Activated CD4-positive, alpha-beta T cell treated with anti-CD3 and anti-CD28 coated beads for 36 hours (primary cell): ENCODE measurements around the gene NOS2. TPM values are rescaled to one million over a fixed set of nuclear protein-coding genes. Genes with fewer than 3 reads are reported as not detected.
"Not testable (repeated sequence)": the region's sequence is repeated elsewhere in the genome, so short reads cannot be mapped to it uniquely, and the experiment has no call there.

Experiments
- ATAC-seq: fragments of 200-7000 bp; cut with Tn5 transposase; one replicate; pipeline ENCODE4 v1.10.0; 2021; ENCODE audit warnings: mild to moderate bottlenecking, moderate library complexity
- CTCF ChIA-PET: fragments of 350-600 bp; sonication (Branson Sonifier 250); formaldehyde crosslinking; loops from one replicate; lab custom pipeline; 2021; ENCODE audit warnings: antibody characterized with exemption; lab: Charles Lee
- POLR2A ChIA-PET: fragments of 350-600 bp; sonication (Branson Sonifier 250); formaldehyde crosslinking; loops from one replicate; lab custom pipeline; 2021; ENCODE audit warnings: antibody characterized with exemption, inconsistent platforms; lab: Charles Lee
- DNase-seq: peaks from one replicate; pipeline ENCODE4 v3.0.0-alpha.2; 2020
- H3K27ac Mint-ChIP-seq: one replicate; pipeline ENCODE4 v1.8.0; 2021; ENCODE audit warnings: mixed read lengths
- H3K27me3 Mint-ChIP-seq: one replicate; pipeline ENCODE4 v1.8.0; 2021; ENCODE audit warnings: mixed read lengths
- H3K36me3 Mint-ChIP-seq: one replicate; pipeline ENCODE4 v1.8.0; 2021; ENCODE audit warnings: low read depth, mixed read lengths
- H3K4me1 Mint-ChIP-seq: one replicate; pipeline ENCODE4 v1.8.0; 2021; ENCODE audit warnings: mixed read lengths
- H3K4me3 Mint-ChIP-seq: one replicate; pipeline ENCODE4 v1.8.0; 2021; ENCODE audit warnings: mild to moderate bottlenecking, moderate library complexity, mixed read lengths
- H3K9me3 Mint-ChIP-seq: one replicate; pipeline ENCODE4 v1.8.0; 2021; ENCODE audit warnings: low read depth, mixed read lengths
- intact Hi-C, 2 experiments: fragments of 100-400 bp; cut with DNase I in 1 of 2; cut with micrococcal nuclease in 1 of 2; formaldehyde crosslinking; loops; one replicate each; pipeline versions ENCODE4 v1.14.2 to v1.15.1; 2022 to 2024; cut with DNase I, micrococcal nuclease
- total RNA-seq, 2 experiments: library from RNA; stranded (reverse); gene quantifications; one replicate each; pipeline ENCODE4 v1.2.3, GENCODE V29; 2021

The NOS2 gene
- total RNA-seq, 2 experiments from 2014 or later: 0.07 to 0.09 TPM

GRCh38 chr17:27765353-27765752, 35.0 kb downstream of the NOS2 start:
- CTCF ChIA-PET: interaction anchor here (1.1 kb wide), 2 partner anchors 9 to 114 kb away, joined by 3 to 4 read pairs; no protein-coding TSS in a partner anchor
- H3K4me1 Mint-ChIP-seq: no peaks in the 10 kb centered on the region
- no peak for DNase-seq
- no peak overlapping the region for H3K4me3 Mint-ChIP-seq
- H3K36me3 Mint-ChIP-seq: no peaks in the 10 kb centered on the region
- intact Hi-C loops: no loop called here
- no peak for ATAC-seq
- H3K27ac Mint-ChIP-seq: no peak overlapping the region
- H3K27me3 Mint-ChIP-seq: no peaks in the 10 kb centered on the region
- POLR2A ChIA-PET: no interaction called here
- no peaks in the 10 kb centered on the region for H3K9me3 Mint-ChIP-seq

- Mint-ChIP-seq H3K4me1 (no peaks in the 10 kb centered on the region), H3K4me3 (no peak overlapping the region), H3K36me3 (no peaks in the 10 kb centered on the region), H3K27me3 (peaks cover 3% of the 10 kb centered on the region), H3K9me3 (no peaks in the 10 kb centered on the region), H3K27ac (no peak overlapping the region)
- intact Hi-C loops: no loop called here
- DNase-seq (no peak), ATAC-seq (no peak)
- CTCF ChIA-PET: interaction anchor here (1.1 kb wide), 1 partner anchor 8 kb away, joined by 4 read pairs; no protein-coding TSS in a partner anchor
- POLR2A ChIA-PET: no interaction called here
Measured at GRCh38 chr17:27764589-27764988, 35.7 kb downstream of the NOS2 start.

DNA sequence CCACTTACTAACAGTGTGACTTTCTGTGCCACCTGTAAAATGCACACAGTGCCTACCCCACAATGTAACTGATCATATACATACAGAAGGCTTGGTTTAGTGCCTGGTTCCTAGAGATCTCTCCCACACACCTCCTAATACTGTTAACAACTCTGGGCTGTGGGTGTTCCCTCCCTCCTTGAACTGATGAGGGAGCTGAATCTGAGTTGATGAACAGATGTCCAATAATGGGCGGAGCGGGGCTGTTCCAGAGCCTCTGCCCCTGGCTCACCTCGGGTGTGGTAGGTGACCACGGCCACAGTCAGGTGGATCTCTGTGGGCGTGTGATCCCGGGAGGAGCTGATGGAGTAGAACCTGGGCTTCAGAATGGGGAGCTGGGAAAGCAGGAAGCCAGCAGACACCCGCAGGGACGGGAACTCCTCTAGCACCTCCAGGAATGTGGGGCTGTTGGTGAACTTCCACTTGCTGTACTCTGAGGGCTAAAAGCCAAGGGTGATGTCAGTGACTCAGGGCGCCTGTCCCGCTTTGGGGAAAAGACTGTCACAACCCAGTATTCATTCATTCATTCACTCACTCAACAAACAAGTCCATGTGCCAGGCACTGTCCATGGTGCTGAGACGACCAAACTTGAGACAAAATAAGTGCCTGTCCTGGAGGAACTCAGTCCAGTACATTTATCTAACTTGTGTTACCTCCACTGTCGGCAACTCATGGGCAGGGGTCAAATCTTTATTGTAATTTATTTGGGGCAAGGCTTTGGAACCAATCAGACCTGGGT, 37.6 kb downstream of the NOS2 start:
- no peak for ATAC-seq
- DNase-seq: peak; percentile 53
- H3K9me3 Mint-ChIP-seq: no peaks in the 10 kb centered on the region
- CTCF ChIA-PET: interaction anchor here (1.7 to 4.0 kb wide), 3 partner anchors 43 to 117 kb away, joined by 4 to 76 read pairs (median 5); no protein-coding TSS in a partner anchor
- H3K4me3 Mint-ChIP-seq: no peak overlapping the region
- H3K36me3 Mint-ChIP-seq: no peaks in the 10 kb centered on the region
- POLR2A ChIA-PET: no interaction called here
- intact Hi-C loops: no loop called here
- H3K4me1 Mint-ChIP-seq: no peaks in the 10 kb centered on the region
- H3K27me3 Mint-ChIP-seq: peaks cover 3% of the 10 kb centered on the region
- no peak overlapping the region for H3K27ac Mint-ChIP-seq

- POLR2A ChIA-PET, H3K27ac Mint-ChIP-seq, DNase-seq, H3K4me3 Mint-ChIP-seq, H3K9me3 Mint-ChIP-seq, H3K27me3 Mint-ChIP-seq, H3K36me3 Mint-ChIP-seq, ATAC-seq, H3K4me1 Mint-ChIP-seq: not testable (repeated sequence)
- CTCF ChIA-PET: interaction anchor here (0.8 to 4.0 kb wide), 7 partner anchors 8 to 118 kb away, joined by 3 to 76 read pairs (median 5); partner anchors contain the start of gene NOS2
- intact Hi-C loops: loop anchor here (1.0 to 2.0 kb wide), 3 partner anchors 44 to 490 kb away; no protein-coding TSS in a partner anchor
Measured at GRCh38 chr17:27760931-27761330, 39.4 kb downstream of the NOS2 start.

GRCh38 chr17:27760069-27760885, 40.1 kb downstream of the NOS2 start:
- POLR2A ChIA-PET: interaction anchor here (1.0 kb wide), 1 partner anchor 120 kb away, joined by 3 read pairs; no protein-coding TSS in a partner anchor
- intact Hi-C loops: loop anchor here (1.0 to 2.0 kb wide), 3 partner anchors 45 to 491 kb away; no protein-coding TSS in a partner anchor
- DNase-seq (peak; percentile 86), ATAC-seq (peak; percentile 64)
- CTCF ChIA-PET: interaction anchor here (0.6 to 4.0 kb wide), 23 partner anchors 9 to 457 kb away, joined by 3 to 76 read pairs (median 4); partner anchors contain the start of gene NOS2
- no peaks in the 10 kb centered on the region for H3K4me1 Mint-ChIP-seq
- no peak overlapping the region for H3K27ac Mint-ChIP-seq
- no peaks in the 10 kb centered on the region for H3K36me3 Mint-ChIP-seq
- no peaks in the 10 kb centered on the region for H3K9me3 Mint-ChIP-seq
- peaks cover 3% of the 10 kb centered on the region for H3K27me3 Mint-ChIP-seq
- no peak overlapping the region for H3K4me3 Mint-ChIP-seq

DNA sequence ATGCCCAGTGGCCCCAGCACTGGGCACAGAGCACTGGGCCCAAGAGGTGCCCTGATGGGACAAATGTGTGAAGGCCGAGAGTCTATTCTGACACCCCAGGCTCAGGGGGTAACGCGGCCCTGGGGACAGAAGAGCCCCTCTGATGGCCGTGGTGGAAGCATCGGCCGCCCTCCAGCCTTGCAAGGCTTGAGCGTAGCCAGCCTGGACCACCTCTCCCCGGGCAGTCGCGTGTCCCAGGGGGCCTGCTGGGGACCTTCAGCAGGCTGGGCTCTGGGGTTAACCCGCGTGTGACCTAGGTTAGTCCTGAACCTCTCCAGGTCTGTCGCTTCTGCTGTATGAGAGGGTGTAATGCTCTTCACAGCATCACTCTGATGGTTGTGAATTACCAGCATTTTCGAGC, 40.8 kb downstream of the NOS2 start:
- ATAC-seq: no peak
- POLR2A ChIA-PET: interaction anchor here (1.0 kb wide), 1 partner anchor 121 kb away, joined by 3 read pairs; no protein-coding TSS in a partner anchor
- no peaks in the 10 kb centered on the region for H3K9me3 Mint-ChIP-seq

DNA sequence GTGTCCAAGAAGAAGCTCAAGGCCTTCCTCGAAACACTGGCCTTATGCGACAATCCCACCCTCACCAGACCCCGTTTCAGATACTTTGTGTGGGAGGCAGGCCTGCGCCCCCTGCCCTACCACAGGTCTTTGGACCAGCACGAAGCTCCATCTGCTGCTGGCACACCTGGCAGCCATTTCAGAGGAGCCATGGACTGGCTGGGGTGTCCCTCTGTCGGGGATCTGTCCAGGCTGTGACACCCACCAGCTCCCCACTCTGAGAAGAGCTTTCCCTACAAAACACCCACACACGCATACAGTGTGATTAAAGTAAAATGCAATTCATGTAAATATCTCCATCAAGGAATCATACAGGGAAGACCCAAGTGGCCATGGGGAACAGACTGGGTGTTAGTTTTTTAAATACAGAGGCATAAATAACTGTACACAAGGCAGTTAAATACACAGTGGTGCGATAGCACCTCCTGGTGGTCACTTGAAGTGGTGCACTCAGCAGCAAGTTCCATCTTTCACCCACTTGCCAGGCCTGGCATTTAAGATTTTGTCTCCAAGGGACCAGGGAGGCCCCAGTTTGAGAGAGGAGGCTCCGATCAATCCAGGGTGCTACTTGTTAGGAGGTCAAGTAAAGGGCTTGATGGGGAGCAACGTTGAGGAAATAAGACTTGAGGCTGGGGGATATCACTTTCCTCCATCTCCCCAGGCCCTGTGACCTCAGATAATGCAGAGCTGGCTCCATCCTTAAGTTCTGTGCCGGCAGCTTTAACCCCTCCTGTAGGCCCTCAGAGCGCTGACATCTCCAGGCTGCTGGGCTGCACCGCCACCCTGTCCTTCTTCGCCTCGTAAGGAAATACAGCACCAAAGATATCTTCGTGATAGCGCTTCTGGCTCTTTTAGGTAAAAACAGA, 43.6 kb downstream of the NOS2 start:
- DNase-seq (peak; percentile 80), ATAC-seq (peak; percentile 48)
- Mint-ChIP-seq H3K4me3 (no peak overlapping the region), H3K9me3 (no peaks in the 10 kb centered on the region), H3K36me3 (no peaks in the 10 kb centered on the region), H3K4me1 (no peaks in the 10 kb centered on the region), H3K27me3 (peaks cover 3% of the 10 kb centered on the region), H3K27ac (no peak overlapping the region)
- ChIA-PET CTCF (interaction anchor here (0.6 to 3.1 kb wide), 26 partner anchors 9 to 770 kb away, joined by 3 to 36 read pairs (median 4); partner anchors contain the start of gene LYRM9), POLR2A (no interaction called here)
- intact Hi-C loops: loop anchor here (1.0 to 5.0 kb wide), 3 partner anchors 102 to 496 kb away; no protein-coding TSS in a partner anchor

More for the DNA sequence above, 40.8 kb downstream of the NOS2 start:
- no peak for DNase-seq
- CTCF ChIA-PET: interaction anchor here (0.6 to 4.0 kb wide), 16 partner anchors 19 to 458 kb away, joined by 3 to 76 read pairs (median 4); partner anchors contain the start of gene NOS2
- intact Hi-C loops: loop anchor here in 1 of 2 experiments (5.0 kb wide), 1 partner anchor 493 kb away; no protein-coding TSS in a partner anchor
- Mint-ChIP-seq H3K4me3 (no peak overlapping the region), H3K27ac (no peak overlapping the region), H3K36me3 (no peaks in the 10 kb centered on the region), H3K4me1 (no peaks in the 10 kb centered on the region), H3K27me3 (peaks cover 3% of the 10 kb centered on the region)

GRCh38 chr17:27755706-27756466, 44.4 kb downstream of the NOS2 start:
- Mint-ChIP-seq H3K36me3 (no peaks in the 10 kb centered on the region), H3K4me1 (no peaks in the 10 kb centered on the region), H3K9me3 (no peaks in the 10 kb centered on the region), H3K27ac (no peak overlapping the region), H3K4me3 (no peak overlapping the region), H3K27me3 (peaks cover 3% of the 10 kb centered on the region)
- ATAC-seq (no peak), DNase-seq (no peak)
- intact Hi-C loops: loop anchor here (1.0 to 5.0 kb wide), 3 partner anchors 101 to 496 kb away; no protein-coding TSS in a partner anchor
- POLR2A ChIA-PET: no interaction called here
- CTCF ChIA-PET: interaction anchor here (0.6 to 3.1 kb wide), 20 partner anchors 9 to 519 kb away, joined by 3 to 36 read pairs (median 4); partner anchors contain the start of gene LYRM9

DNA sequence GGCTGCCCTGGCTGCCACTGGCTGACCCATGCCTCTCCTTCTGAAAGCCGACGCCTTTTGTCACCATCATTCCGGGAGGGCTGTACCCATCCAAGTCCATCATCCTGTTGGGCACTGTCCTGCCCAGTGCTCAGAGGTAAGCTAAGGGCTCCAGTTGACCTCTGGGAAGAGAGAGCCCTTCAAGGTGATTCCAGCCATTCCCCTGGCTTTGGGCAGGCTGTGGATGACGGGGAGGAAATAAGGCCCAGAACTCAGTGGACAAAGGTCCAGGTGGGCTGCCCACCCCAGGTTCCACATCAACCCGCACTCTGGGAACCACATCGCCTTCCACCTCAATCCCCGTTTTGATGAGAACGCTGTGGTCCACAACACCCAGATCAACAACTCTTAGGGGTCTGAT, 45.8 kb downstream of the NOS2 start:
- H3K27me3 Mint-ChIP-seq: no peaks in the 10 kb centered on the region
- H3K36me3 Mint-ChIP-seq: no peaks in the 10 kb centered on the region
- ATAC-seq (no peak), DNase-seq (no peak)
- H3K9me3 Mint-ChIP-seq: no peaks in the 10 kb centered on the region
- no peak overlapping the region for H3K4me3 Mint-ChIP-seq
- CTCF ChIA-PET: interaction anchor here (0.7 to 2.4 kb wide), 4 partner anchors 21 to 128 kb away, joined by 3 to 9 read pairs (median 6); no protein-coding TSS in a partner anchor
- intact Hi-C loops: no loop called here
- POLR2A ChIA-PET: no interaction called here
- no peaks in the 10 kb centered on the region for H3K4me1 Mint-ChIP-seq
- no peak overlapping the region for H3K27ac Mint-ChIP-seq
